Activated T-cell treated with anti-CD3 and anti-CD28 coated beads for 1 hour (primary cell): ENCODE measurements around the gene PSMG4.
"Not testable (repeated sequence)": the region's sequence is repeated elsewhere in the genome, so short reads cannot be mapped to it uniquely, and the experiment has no call there.

Source experiments
- DNase-seq: peaks from one replicate; pipeline ENCODE4 v3.0.0-alpha.2; 2020; ENCODE audit warnings: low read depth

Gene PSMG4

GRCh38 chr6:3230900-3231246, 27.9 kb upstream of the PSMG4 start:
- DNase-seq: no peak

- DNase-seq: no peak
Observed at GRCh38 chr6:3231247-3232016, 27.3 kb upstream of the PSMG4 start.

GRCh38 chr6:3232017-3232945, 26.5 kb upstream of the PSMG4 start:
- DNase-seq: no peak

- no peak for DNase-seq
Observed at GRCh38 chr6:3233321-3233720, 25.4 kb upstream of the PSMG4 start.

- no peak for DNase-seq
Observed at GRCh38 chr6:3233904-3234303, 24.8 kb upstream of the PSMG4 start.

- no peak for DNase-seq
Observed at GRCh38 chr6:3235486-3235885, 23.3 kb upstream of the PSMG4 start.

- no peak for DNase-seq
Observed at GRCh38 chr6:3236005-3236404, 22.7 kb upstream of the PSMG4 start.

- DNase-seq: no peak
Observed at GRCh38 chr6:3237761-3238662, 20.7 kb upstream of the PSMG4 start.

GRCh38 chr6:3239110-3239830, 19.5 kb upstream of the PSMG4 start:
- DNase-seq: no peak

- DNase-seq: no peak
Observed at GRCh38 chr6:3240595-3240994, 18.2 kb upstream of the PSMG4 start.

- DNase-seq: not testable (repeated sequence)
Observed at GRCh38 chr6:3241745-3242144, 17.0 kb upstream of the PSMG4 start.

- no peak for DNase-seq
Observed at GRCh38 chr6:3242768-3243167, 16.0 kb upstream of the PSMG4 start.

- no peak for DNase-seq
Observed at GRCh38 chr6:3244003-3244831, 14.5 kb upstream of the PSMG4 start.

- DNase-seq: not testable (repeated sequence)
Observed at GRCh38 chr6:3244832-3245161, 13.9 kb upstream of the PSMG4 start.

GRCh38 chr6:3245216-3245615, 13.5 kb upstream of the PSMG4 start:
- no peak for DNase-seq

- no peak for DNase-seq
Observed at GRCh38 chr6:3247255-3248146, 11.2 kb upstream of the PSMG4 start.

GRCh38 chr6:3249821-3250220, 8.9 kb upstream of the PSMG4 start:
- no peak for DNase-seq

GRCh38 chr6:3250231-3250675, 8.5 kb upstream of the PSMG4 start:
- no peak for DNase-seq

- peak; percentile 71 for DNase-seq
Observed at GRCh38 chr6:3251462-3252314, 7.1 kb upstream of the PSMG4 start.
